SH-SY5Y (cell line): ENCODE results near the gene ACAA2.

Experiments
- GATA2 ChIP-seq: IDR thresholded peaks from 2 replicates; pipeline ENCODE4 v1.6.1; 2011; ENCODE audit warnings: mild to moderate bottlenecking, low read depth, low read length
- GATA3 ChIP-seq: IDR thresholded peaks from 2 replicates; pipeline ENCODE4 v1.6.1; 2011; ENCODE audit warnings: low read depth, mild to moderate bottlenecking, low read length, moderate library complexity

DNA sequence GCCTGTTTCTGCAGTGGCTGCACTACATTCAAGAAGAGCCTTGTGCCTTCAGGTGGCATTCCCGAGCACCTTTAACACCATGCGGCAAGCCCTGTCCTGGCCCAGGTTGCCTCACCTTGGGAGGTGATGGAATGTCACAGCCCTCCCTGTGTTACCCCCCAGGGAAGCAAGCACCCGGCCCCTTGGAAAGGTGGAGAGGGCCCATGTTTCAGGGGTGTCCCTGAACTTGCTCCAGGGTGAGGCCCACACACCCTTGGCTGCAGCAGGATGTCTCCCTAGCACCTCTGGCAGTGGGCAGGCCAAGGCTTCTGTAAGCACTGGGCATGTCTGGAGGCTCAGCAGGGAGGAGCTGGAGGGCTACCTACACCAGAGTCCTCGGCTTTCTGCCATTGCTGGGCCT is 29.3 kb upstream of the ACAA2 start:
- TF ChIP-seq GATA3 (no peak), GATA2 (no peak)
